HG02885 (cell line): ENCODE measurements around the gene FGF3.

Source experiments
- ATAC-seq: cut with Tn5 transposase; IDR thresholded peaks from one replicate; pipeline ENCODE4 v1.9.1; 2021; ENCODE audit warnings: mild to moderate bottlenecking; ENCODE audit not compliant: unreplicated experiment, poor library complexity

The FGF3 gene

GRCh38 chr11:69807106-69807815 lies 12.0 kb downstream of the FGF3 start:
- ATAC-seq: no peak

GRCh38 chr11:69804769-69805508 lies 14.3 kb downstream of the FGF3 start:
- no peak for ATAC-seq

GRCh38 chr11:69803604-69804218 lies 15.5 kb downstream of the FGF3 start:
- no peak for ATAC-seq

GRCh38 chr11:69803022-69803421 lies 16.2 kb downstream of the FGF3 start:
- no peak for ATAC-seq

- no peak for ATAC-seq
These were observed 16.6 kb downstream of the FGF3 start for GRCh38 chr11:69802590-69802989.

- ATAC-seq: no peak
These were observed 17.5 kb downstream of the FGF3 start for GRCh38 chr11:69801513-69802335.

- no peak for ATAC-seq
These were observed 18.9 kb downstream of the FGF3 start for GRCh38 chr11:69800278-69800677.

GRCh38 chr11:69799582-69799981 lies 19.6 kb downstream of the FGF3 start:
- ATAC-seq: no peak

- no peak for ATAC-seq
These were observed 20.1 kb downstream of the FGF3 start for GRCh38 chr11:69799097-69799496.

GRCh38 chr11:69797737-69798528 lies 21.3 kb downstream of the FGF3 start:
- no peak for ATAC-seq

GRCh38 chr11:69797156-69797555 lies 22.1 kb downstream of the FGF3 start:
- ATAC-seq: no peak

GRCh38 chr11:69796063-69796462 lies 23.2 kb downstream of the FGF3 start:
- no peak for ATAC-seq

GRCh38 chr11:69791276-69792180 lies 27.7 kb downstream of the FGF3 start:
- ATAC-seq: no peak

- no peak for ATAC-seq
These were observed 30.3 kb downstream of the FGF3 start for GRCh38 chr11:69788956-69789355.

GRCh38 chr11:69787906-69788305 lies 31.3 kb downstream of the FGF3 start:
- no peak for ATAC-seq

- no peak for ATAC-seq
These were observed 31.8 kb downstream of the FGF3 start for GRCh38 chr11:69787457-69787856.

GRCh38 chr11:69781241-69781640 lies 38.0 kb downstream of the FGF3 start:
- ATAC-seq: no peak

GRCh38 chr11:69778373-69778772 lies 40.8 kb downstream of the FGF3 start:
- ATAC-seq: no peak
